Chondrocyte (in vitro differentiated cells): ENCODE results near the gene TMTC1. TPM values are rescaled to one million over a fixed set of nuclear protein-coding genes. Genes with fewer than 3 reads are reported as not detected.
A peak's percentile ranks its signal among the peaks of the same experiment; 100 is the strongest.

Experiments used
- DNase-seq: peaks from one replicate; pipeline ENCODE4 v3.0.0; 2021; ENCODE audit warnings: mixed read lengths, low spot score
- H3K27ac Mint-ChIP-seq: one replicate; pipeline ENCODE4 v1.8.0; 2021; ENCODE audit warnings: mild to moderate bottlenecking, moderate library complexity, mixed read lengths; ENCODE audit not compliant: unreplicated experiment
- H3K27me3 Mint-ChIP-seq: 2 replicates; pipeline ENCODE4 v1.8.0; 2021; ENCODE audit warnings: low read depth, mixed read lengths
- H3K36me3 Mint-ChIP-seq: 2 replicates; pipeline ENCODE4 v1.8.0; 2021; ENCODE audit warnings: low read depth, mixed read lengths
- H3K4me1 Mint-ChIP-seq: 2 replicates; pipeline ENCODE4 v1.8.0; 2021; ENCODE audit warnings: low read depth, mild to moderate bottlenecking, mixed read lengths
- H3K4me3 Mint-ChIP-seq: one replicate; pipeline ENCODE4 v1.8.0; 2021; ENCODE audit warnings: mild to moderate bottlenecking, moderate library complexity, mixed read lengths; ENCODE audit not compliant: unreplicated experiment
- H3K9me3 Mint-ChIP-seq: 2 replicates; pipeline ENCODE4 v1.8.0; 2021; ENCODE audit warnings: low read depth, mixed read lengths
- CTCF ChIP-seq: fragments of 200-600 bp; sonication (generic); IDR thresholded peaks from 2 replicates; pipeline ENCODE4 v1.5.0; 2021; ENCODE audit warnings: antibody characterized with exemption, mild to moderate bottlenecking, moderate library complexity
- long read RNA-seq: library from polyadenylated mRNA; stranded (forward); transcript quantifications from one replicate; pipeline ENCODE4 v2.0.0, GENCODE V29; 2021
- total RNA-seq: library from RNA; stranded (reverse); gene quantifications from 3 replicates; pipeline ENCODE4 v1.2.1, GENCODE V29; 2021

TMTC1 gene
- total RNA-seq = 24.0 to 49.1 TPM (median 25.2 TPM) in 3 replicates
- long read RNA-seq, full-length matches to known transcripts = 21 of 28 reads
- long read RNA-seq, partial matches to known transcripts = 2 of 28 reads
- long read RNA-seq, other reads (novel, unspliced or antisense) = 5 of 28 reads

GRCh38 chr12:29783773-29784666, at the start of gene TMTC1:
Gene TMTC1, minus strand, starts transcription at chr12:29783942. Its CDS starts 191 bp downstream, at chr12:29783751.
- DNase-seq = peak; percentile 91
- TF ChIP-seq CTCF = no peak
- Mint-ChIP-seq H3K27me3 (peaks cover 6% of the 10 kb centered on the region), H3K4me3 (peak within 1 kb of the TSS; percentile 90), H3K36me3 (no peaks in the 10 kb centered on the region), H3K27ac (peak within 1 kb of the TSS; percentile 90), H3K4me1 (peaks cover 28% of the 10 kb centered on the region), H3K9me3 (peaks cover 4% of the 10 kb centered on the region)

GRCh38 chr12:29831173-29831572, 47.4 kb upstream of the TMTC1 start:
- no peak for DNase-seq
- Mint-ChIP-seq H3K4me1 (no peaks in the 10 kb centered on the region), H3K9me3 (peaks cover 34% of the 10 kb centered on the region), H3K36me3 (peaks cover 4% of the 10 kb centered on the region), H3K4me3 (no peak overlapping the region), H3K27ac (no peak overlapping the region), H3K27me3 (no peaks in the 10 kb centered on the region)
- TF ChIP-seq CTCF = no peak

- Mint-ChIP-seq H3K27ac (no peak overlapping the region), H3K36me3 (no peaks in the 10 kb centered on the region), H3K4me1 (no peaks in the 10 kb centered on the region), H3K4me3 (no peak overlapping the region), H3K27me3 (no peaks in the 10 kb centered on the region), H3K9me3 (peaks cover 27% of the 10 kb centered on the region)
- no peak for TF ChIP-seq CTCF
- no peak for DNase-seq
Observed at GRCh38 chr12:29830391-29830790, 46.6 kb upstream of the TMTC1 start.

- no peak for DNase-seq
- H3K4me3 Mint-ChIP-seq = no peak overlapping the region
- H3K9me3 Mint-ChIP-seq = no peaks in the 10 kb centered on the region
- TF ChIP-seq CTCF = no peak
- H3K27ac Mint-ChIP-seq = no peak overlapping the region
- H3K4me1 Mint-ChIP-seq = peaks cover under 1% of the 10 kb centered on the region
- peaks cover 11% of the 10 kb centered on the region for H3K27me3 Mint-ChIP-seq
- H3K36me3 Mint-ChIP-seq = no peaks in the 10 kb centered on the region
Observed at GRCh38 chr12:29818916-29819623, 35.3 kb upstream of the TMTC1 start.
